WTC11 (cell line): Measurements from ENCODE around the gene COMMD10. TPM values are rescaled to one million over a fixed set of nuclear protein-coding genes. Genes with fewer than 3 reads are reported as not detected.

Experiments used
- ATAC-seq: fragments of 200-7000 bp; cut with Tn5 transposase; 2 replicates; pipeline ENCODE4 v1.10.0; 2021; ENCODE audit warnings: mild to moderate bottlenecking, moderate library complexity
- CTCF ChIA-PET: fragments of 300-600 bp; sonication (Branson Sonifier 250); formaldehyde crosslinking; loops from one replicate; lab custom pipeline; 2021; ENCODE audit warnings: antibody characterized with exemption; lab: Charles Lee
- POLR2A ChIA-PET: fragments of 350-600 bp; sonication (Branson Sonifier 250); formaldehyde crosslinking; loops from one replicate; lab custom pipeline; 2021; ENCODE audit warnings: antibody characterized with exemption; lab: Charles Lee
- DNase-seq: peaks from one replicate; pipeline ENCODE4 v3.0.0; 2021; ENCODE audit warnings: low spot score
- H3K27ac Mint-ChIP-seq: 2 replicates; pipeline ENCODE4 v1.8.0; 2021; ENCODE audit warnings: mixed read lengths
- H3K27me3 Mint-ChIP-seq: 2 replicates; pipeline ENCODE4 v1.8.0; 2021; ENCODE audit warnings: low read depth, mild to moderate bottlenecking, moderate library complexity, mixed read lengths
- H3K36me3 Mint-ChIP-seq: 2 replicates; pipeline ENCODE4 v1.8.0; 2021; ENCODE audit warnings: mixed read lengths
- H3K4me1 Mint-ChIP-seq: 2 replicates; pipeline ENCODE4 v1.8.0; 2022; ENCODE audit warnings: mixed read lengths
- H3K4me3 Mint-ChIP-seq: 2 replicates; pipeline ENCODE4 v1.8.0; 2021; ENCODE audit warnings: mild to moderate bottlenecking, moderate library complexity, mixed read lengths
- H3K9me3 Mint-ChIP-seq: 2 replicates; pipeline ENCODE4 v1.8.0; 2021; ENCODE audit warnings: mixed read lengths
- ESRRA ChIP-seq: sonication (generic); formaldehyde crosslinking; IDR thresholded peaks from 2 replicates; pipeline ENCODE4 v1.8.1; 2022; ENCODE audit warnings: mild to moderate bottlenecking, missing genetic modification reagents, borderline replicate concordance
- FOXP1 ChIP-seq: sonication (generic); formaldehyde crosslinking; IDR thresholded peaks from 2 replicates; pipeline ENCODE4 v1.8.0; 2022; ENCODE audit warnings: missing genetic modification reagents, mild to moderate bottlenecking, moderate library complexity, borderline replicate concordance
- GRHL2 ChIP-seq: fragments of 250-450 bp; sonication (Bioruptor Pico); IDR thresholded peaks from 2 replicates; pipeline ENCODE4 v1.8.0; 2022; ENCODE audit warnings: mild to moderate bottlenecking, moderate library complexity; ENCODE audit not compliant: insufficient replicate concordance, severe bottlenecking
- IRF2 ChIP-seq: sonication (generic); formaldehyde crosslinking; IDR thresholded peaks from 2 replicates; pipeline ENCODE4 v1.8.0; 2022; ENCODE audit warnings: low read depth, missing genetic modification reagents, borderline replicate concordance
- NFYB ChIP-seq: sonication (generic); formaldehyde crosslinking; conservative IDR thresholded peaks from 2 replicates; pipeline ENCODE4 v1.8.0; 2022; ENCODE audit warnings: low read depth, missing genetic modification reagents
- OVOL2 ChIP-seq: fragments of 250-450 bp; sonication (Bioruptor Pico); IDR thresholded peaks from 2 replicates; pipeline ENCODE4 v1.9.0; 2021; ENCODE audit warnings: mild to moderate bottlenecking, borderline replicate concordance
- TEAD4 ChIP-seq: sonication (generic); formaldehyde crosslinking; IDR thresholded peaks from 2 replicates; pipeline ENCODE4 v1.8.0; 2022; ENCODE audit warnings: mild to moderate bottlenecking, missing genetic modification reagents
- ZNF396 ChIP-seq: fragments of 250-450 bp; sonication (Bioruptor Pico); IDR thresholded peaks from 2 replicates; pipeline ENCODE4 v1.8.0; 2021; ENCODE audit warnings: mild to moderate bottlenecking, moderate library complexity, borderline replicate concordance
- ZNF416 ChIP-seq: fragments of 250-450 bp; sonication (Bioruptor Pico); IDR thresholded peaks from 2 replicates; pipeline ENCODE4 v1.9.0; 2021; ENCODE audit warnings: mild to moderate bottlenecking, inconsistent platforms
- total RNA-seq: library from RNA; stranded (reverse); gene quantifications from 3 replicates; pipeline ENCODE4 v1.2.3, GENCODE V29; 2021
- TF ChIP-seq, protein P1 (sequence below): sonication (generic); formaldehyde crosslinking; IDR thresholded peaks from 2 replicates; pipeline ENCODE4 v1.8.0; 2022; ENCODE audit warnings: mild to moderate bottlenecking, missing genetic modification reagents
- TF ChIP-seq, protein P2 (sequence below): sonication (generic); formaldehyde crosslinking; IDR thresholded peaks from 2 replicates; pipeline ENCODE4 v1.8.1; 2023; ENCODE audit warnings: mild to moderate bottlenecking, missing genetic modification reagents
- TF ChIP-seq, protein P3 (sequence below): sonication (generic); formaldehyde crosslinking; conservative IDR thresholded peaks from 2 replicates; pipeline ENCODE4 v1.8.1; 2022; ENCODE audit warnings: mild to moderate bottlenecking, missing genetic modification reagents
- TF ChIP-seq, protein P4 (sequence below): sonication (generic); formaldehyde crosslinking; IDR thresholded peaks from 2 replicates; pipeline ENCODE4 v1.8.1; 2023; ENCODE audit warnings: mild to moderate bottlenecking, missing genetic modification reagents, moderate library complexity
- TF ChIP-seq, protein P5 (sequence below): fragments of 250-450 bp; sonication (Bioruptor Pico); IDR thresholded peaks from 2 replicates; pipeline ENCODE4 v2.1.2; 2022; ENCODE audit warnings: mild to moderate bottlenecking, moderate library complexity
- TF ChIP-seq, protein P6 (sequence below): sonication (generic); formaldehyde crosslinking; IDR thresholded peaks from 2 replicates; pipeline ENCODE4 v1.8.0; 2023; ENCODE audit warnings: mild to moderate bottlenecking, missing genetic modification reagents
- TF ChIP-seq, protein P7 (sequence below): sonication (generic); formaldehyde crosslinking; IDR thresholded peaks from 2 replicates; pipeline ENCODE4 v1.8.0; 2022; ENCODE audit warnings: missing genetic modification reagents
- TF ChIP-seq, protein P8 (sequence below): sonication (generic); formaldehyde crosslinking; IDR thresholded peaks from 2 replicates; pipeline ENCODE4 v1.8.0; 2022; ENCODE audit warnings: mild to moderate bottlenecking, missing genetic modification reagents

Gene COMMD10
- total RNA-seq, 1 experiment from 2014 or later: 34.5 TPM

DNA sequence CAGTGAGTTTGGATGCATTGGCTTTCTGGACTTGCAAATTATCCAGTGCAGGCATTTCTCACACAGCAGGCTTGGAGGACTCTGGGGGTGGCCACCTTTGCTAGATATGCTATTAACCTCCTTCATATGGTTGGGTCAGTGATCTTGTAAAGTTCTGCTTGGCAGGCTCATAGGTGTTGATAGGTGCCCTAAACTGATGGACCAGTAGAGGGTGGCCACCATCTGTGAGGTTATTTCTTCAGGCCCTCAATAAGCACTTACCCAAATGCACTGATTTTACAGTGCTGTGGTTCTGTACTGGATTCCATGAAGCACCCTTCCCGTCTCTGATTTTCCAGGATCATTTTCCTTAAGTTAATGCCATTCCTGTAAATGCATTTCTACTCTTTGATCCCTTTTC lies 216.3 kb downstream of the COMMD10 start (continued):
- TF ChIP-seq, protein P1, sequence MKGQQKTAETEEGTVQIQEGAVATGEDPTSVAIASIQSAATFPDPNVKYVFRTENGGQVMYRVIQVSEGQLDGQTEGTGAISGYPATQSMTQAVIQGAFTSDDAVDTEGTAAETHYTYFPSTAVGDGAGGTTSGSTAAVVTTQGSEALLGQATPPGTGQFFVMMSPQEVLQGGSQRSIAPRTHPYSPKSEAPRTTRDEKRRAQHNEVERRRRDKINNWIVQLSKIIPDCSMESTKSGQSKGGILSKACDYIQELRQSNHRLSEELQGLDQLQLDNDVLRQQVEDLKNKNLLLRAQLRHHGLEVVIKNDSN (CRISPR knock-in tag): no peak
- TF ChIP-seq, protein P2, sequence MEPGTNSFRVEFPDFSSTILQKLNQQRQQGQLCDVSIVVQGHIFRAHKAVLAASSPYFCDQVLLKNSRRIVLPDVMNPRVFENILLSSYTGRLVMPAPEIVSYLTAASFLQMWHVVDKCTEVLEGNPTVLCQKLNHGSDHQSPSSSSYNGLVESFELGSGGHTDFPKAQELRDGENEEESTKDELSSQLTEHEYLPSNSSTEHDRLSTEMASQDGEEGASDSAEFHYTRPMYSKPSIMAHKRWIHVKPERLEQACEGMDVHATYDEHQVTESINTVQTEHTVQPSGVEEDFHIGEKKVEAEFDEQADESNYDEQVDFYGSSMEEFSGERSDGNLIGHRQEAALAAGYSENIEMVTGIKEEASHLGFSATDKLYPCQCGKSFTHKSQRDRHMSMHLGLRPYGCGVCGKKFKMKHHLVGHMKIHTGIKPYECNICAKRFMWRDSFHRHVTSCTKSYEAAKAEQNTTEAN (CRISPR knock-in tag): no peak
- TF ChIP-seq FOXP1 (CRISPR knock-in tag) (no peak), NFYB (no peak)
- TF ChIP-seq, protein P3, sequence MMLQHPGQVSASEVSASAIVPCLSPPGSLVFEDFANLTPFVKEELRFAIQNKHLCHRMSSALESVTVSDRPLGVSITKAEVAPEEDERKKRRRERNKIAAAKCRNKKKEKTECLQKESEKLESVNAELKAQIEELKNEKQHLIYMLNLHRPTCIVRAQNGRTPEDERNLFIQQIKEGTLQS (CRISPR knock-in tag): no peak
- TF ChIP-seq, protein P4, sequence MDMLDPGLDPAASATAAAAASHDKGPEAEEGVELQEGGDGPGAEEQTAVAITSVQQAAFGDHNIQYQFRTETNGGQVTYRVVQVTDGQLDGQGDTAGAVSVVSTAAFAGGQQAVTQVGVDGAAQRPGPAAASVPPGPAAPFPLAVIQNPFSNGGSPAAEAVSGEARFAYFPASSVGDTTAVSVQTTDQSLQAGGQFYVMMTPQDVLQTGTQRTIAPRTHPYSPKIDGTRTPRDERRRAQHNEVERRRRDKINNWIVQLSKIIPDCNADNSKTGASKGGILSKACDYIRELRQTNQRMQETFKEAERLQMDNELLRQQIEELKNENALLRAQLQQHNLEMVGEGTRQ (CRISPR knock-in tag): no peak
- TF ChIP-seq, all 79 proteins: peak for 0

DNA sequence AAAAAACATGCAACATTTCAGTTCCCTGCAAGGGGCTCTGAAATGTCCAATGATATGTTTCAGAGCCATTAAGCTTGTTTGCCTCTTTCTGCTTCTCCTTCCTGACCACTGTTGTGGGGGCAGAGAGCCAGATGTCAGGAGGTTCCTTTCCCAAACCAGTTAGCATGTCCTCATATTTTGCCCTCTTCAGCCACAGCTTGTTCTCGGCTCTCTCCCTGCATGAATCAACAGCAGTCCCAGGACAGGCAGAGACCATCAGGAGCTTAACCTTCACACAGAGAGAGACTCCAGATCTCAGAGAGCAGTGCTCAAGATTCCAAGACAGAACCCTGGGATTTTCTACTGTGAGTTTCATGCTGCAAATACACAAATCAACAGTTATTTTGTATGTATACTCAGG lies 218.5 kb downstream of the COMMD10 start:
- H3K4me3 Mint-ChIP-seq: no peak overlapping the region
- H3K27me3 Mint-ChIP-seq: no peaks in the 10 kb centered on the region
- no peak for TF ChIP-seq ZNF396 (CRISPR knock-in tag)
- TF ChIP-seq, protein P5, sequence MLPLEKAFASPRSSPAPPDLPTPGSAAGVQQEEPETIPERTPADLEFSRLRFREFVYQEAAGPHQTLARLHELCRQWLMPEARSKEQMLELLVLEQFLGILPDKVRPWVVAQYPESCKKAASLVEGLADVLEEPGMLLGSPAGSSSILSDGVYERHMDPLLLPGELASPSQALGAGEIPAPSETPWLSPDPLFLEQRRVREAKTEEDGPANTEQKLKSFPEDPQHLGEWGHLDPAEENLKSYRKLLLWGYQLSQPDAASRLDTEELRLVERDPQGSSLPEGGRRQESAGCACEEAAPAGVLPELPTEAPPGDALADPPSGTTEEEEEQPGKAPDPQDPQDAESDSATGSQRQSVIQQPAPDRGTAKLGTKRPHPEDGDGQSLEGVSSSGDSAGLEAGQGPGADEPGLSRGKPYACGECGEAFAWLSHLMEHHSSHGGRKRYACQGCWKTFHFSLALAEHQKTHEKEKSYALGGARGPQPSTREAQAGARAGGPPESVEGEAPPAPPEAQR (CRISPR knock-in tag): no peak
- TF ChIP-seq ESRRA (CRISPR knock-in tag): no peak
- TF ChIP-seq, protein P6, sequence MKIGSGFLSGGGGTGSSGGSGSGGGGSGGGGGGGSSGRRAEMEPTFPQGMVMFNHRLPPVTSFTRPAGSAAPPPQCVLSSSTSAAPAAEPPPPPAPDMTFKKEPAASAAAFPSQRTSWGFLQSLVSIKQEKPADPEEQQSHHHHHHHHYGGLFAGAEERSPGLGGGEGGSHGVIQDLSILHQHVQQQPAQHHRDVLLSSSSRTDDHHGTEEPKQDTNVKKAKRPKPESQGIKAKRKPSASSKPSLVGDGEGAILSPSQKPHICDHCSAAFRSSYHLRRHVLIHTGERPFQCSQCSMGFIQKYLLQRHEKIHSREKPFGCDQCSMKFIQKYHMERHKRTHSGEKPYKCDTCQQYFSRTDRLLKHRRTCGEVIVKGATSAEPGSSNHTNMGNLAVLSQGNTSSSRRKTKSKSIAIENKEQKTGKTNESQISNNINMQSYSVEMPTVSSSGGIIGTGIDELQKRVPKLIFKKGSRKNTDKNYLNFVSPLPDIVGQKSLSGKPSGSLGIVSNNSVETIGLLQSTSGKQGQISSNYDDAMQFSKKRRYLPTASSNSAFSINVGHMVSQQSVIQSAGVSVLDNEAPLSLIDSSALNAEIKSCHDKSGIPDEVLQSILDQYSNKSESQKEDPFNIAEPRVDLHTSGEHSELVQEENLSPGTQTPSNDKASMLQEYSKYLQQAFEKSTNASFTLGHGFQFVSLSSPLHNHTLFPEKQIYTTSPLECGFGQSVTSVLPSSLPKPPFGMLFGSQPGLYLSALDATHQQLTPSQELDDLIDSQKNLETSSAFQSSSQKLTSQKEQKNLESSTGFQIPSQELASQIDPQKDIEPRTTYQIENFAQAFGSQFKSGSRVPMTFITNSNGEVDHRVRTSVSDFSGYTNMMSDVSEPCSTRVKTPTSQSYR: no peak
- TF ChIP-seq, protein P3 (CRISPR knock-in tag): no peak
- TF ChIP-seq ZNF416 (CRISPR knock-in tag): no peak
- no peak for TF ChIP-seq IRF2 (CRISPR knock-in tag)
- TF ChIP-seq TEAD4 (CRISPR knock-in tag): no peak
- TF ChIP-seq, protein P7, sequence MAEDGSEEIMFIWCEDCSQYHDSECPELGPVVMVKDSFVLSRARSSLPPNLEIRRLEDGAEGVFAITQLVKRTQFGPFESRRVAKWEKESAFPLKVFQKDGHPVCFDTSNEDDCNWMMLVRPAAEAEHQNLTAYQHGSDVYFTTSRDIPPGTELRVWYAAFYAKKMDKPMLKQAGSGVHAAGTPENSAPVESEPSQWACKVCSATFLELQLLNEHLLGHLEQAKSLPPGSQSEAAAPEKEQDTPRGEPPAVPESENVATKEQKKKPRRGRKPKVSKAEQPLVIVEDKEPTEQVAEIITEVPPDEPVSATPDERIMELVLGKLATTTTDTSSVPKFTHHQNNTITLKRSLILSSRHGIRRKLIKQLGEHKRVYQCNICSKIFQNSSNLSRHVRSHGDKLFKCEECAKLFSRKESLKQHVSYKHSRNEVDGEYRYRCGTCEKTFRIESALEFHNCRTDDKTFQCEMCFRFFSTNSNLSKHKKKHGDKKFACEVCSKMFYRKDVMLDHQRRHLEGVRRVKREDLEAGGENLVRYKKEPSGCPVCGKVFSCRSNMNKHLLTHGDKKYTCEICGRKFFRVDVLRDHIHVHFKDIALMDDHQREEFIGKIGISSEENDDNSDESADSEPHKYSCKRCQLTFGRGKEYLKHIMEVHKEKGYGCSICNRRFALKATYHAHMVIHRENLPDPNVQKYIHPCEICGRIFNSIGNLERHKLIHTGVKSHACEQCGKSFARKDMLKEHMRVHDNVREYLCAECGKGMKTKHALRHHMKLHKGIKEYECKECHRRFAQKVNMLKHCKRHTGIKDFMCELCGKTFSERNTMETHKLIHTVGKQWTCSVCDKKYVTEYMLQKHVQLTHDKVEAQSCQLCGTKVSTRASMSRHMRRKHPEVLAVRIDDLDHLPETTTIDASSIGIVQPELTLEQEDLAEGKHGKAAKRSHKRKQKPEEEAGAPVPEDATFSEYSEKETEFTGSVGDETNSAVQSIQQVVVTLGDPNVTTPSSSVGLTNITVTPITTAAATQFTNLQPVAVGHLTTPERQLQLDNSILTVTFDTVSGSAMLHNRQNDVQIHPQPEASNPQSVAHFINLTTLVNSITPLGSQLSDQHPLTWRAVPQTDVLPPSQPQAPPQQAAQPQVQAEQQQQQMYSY (CRISPR knock-in tag): no peak
- no peak for TF ChIP-seq OVOL2 (CRISPR knock-in tag)
- TF ChIP-seq, protein P8, sequence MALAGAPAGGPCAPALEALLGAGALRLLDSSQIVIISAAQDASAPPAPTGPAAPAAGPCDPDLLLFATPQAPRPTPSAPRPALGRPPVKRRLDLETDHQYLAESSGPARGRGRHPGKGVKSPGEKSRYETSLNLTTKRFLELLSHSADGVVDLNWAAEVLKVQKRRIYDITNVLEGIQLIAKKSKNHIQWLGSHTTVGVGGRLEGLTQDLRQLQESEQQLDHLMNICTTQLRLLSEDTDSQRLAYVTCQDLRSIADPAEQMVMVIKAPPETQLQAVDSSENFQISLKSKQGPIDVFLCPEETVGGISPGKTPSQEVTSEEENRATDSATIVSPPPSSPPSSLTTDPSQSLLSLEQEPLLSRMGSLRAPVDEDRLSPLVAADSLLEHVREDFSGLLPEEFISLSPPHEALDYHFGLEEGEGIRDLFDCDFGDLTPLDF (CRISPR knock-in tag): no peak
- TF ChIP-seq GRHL2 (CRISPR knock-in tag): no peak
- DNase-seq: no peak
- peak overlapping the region; percentile 80 for H3K27ac Mint-ChIP-seq
- peak; percentile 65 for ATAC-seq
- CTCF ChIA-PET: interaction anchor here (0.6 to 1.2 kb wide), 3 partner anchors 14 to 160 kb away, joined by 4 to 7 read pairs (median 6); no protein-coding TSS in a partner anchor
- H3K9me3 Mint-ChIP-seq: peaks cover 16% of the 10 kb centered on the region
- POLR2A ChIA-PET: no interaction called here
- peaks cover 41% of the 10 kb centered on the region for H3K36me3 Mint-ChIP-seq
- peaks cover 18% of the 10 kb centered on the region for H3K4me1 Mint-ChIP-seq
